HG02885 (cell line): ENCODE data around the gene SULT2A1.
"Not testable (repeated sequence)": the region's sequence is repeated elsewhere in the genome, so short reads cannot be mapped to it uniquely, and the experiment has no call there.

ENCODE experiments used
- ATAC-seq: cut with Tn5 transposase; IDR thresholded peaks from one replicate; pipeline ENCODE4 v1.9.1; 2021; ENCODE audit warnings: mild to moderate bottlenecking; ENCODE audit not compliant: unreplicated experiment, poor library complexity

SULT2A1 gene, protein sequence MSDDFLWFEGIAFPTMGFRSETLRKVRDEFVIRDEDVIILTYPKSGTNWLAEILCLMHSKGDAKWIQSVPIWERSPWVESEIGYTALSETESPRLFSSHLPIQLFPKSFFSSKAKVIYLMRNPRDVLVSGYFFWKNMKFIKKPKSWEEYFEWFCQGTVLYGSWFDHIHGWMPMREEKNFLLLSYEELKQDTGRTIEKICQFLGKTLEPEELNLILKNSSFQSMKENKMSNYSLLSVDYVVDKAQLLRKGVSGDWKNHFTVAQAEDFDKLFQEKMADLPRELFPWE

GRCh38 chr19:47886010-47886559, at the start of gene SULT2A1:
Gene SULT2A1 (minus strand): TSS chr19:47886315. CDS start chr19:47886257, 58 bp downstream.
- no peak for ATAC-seq

GRCh38 chr19:47928581-47928980, 42.5 kb upstream of the SULT2A1 start:
- not testable (repeated sequence) for ATAC-seq

GRCh38 chr19:47920107-47920506, 34.0 kb upstream of the SULT2A1 start:
- ATAC-seq = not testable (repeated sequence)

DNA sequence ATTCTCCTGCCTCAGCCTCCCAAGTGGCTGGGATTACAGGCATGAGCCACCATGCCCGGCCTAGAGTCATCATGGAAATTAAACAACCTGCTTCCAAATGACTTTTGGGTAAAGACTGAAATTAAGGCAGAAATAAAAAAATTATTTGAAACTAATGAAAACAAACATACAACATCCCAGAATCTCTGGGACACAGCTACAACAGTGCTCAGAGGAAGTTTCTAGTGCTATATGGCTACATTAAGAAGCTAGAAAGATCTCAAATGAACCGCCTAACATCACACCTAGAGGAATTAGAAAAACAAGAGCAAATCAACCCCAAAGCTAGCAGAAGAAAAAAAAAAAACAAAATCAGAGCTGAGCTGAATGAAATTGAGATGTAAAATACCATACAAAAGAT, 24.1 kb upstream of the SULT2A1 start:
- not testable (repeated sequence) for ATAC-seq

GRCh38 chr19:47909350-47909749, 23.2 kb upstream of the SULT2A1 start:
- not testable (repeated sequence) for ATAC-seq

GRCh38 chr19:47901370-47901769, 15.3 kb upstream of the SULT2A1 start:
- ATAC-seq = no peak

DNA sequence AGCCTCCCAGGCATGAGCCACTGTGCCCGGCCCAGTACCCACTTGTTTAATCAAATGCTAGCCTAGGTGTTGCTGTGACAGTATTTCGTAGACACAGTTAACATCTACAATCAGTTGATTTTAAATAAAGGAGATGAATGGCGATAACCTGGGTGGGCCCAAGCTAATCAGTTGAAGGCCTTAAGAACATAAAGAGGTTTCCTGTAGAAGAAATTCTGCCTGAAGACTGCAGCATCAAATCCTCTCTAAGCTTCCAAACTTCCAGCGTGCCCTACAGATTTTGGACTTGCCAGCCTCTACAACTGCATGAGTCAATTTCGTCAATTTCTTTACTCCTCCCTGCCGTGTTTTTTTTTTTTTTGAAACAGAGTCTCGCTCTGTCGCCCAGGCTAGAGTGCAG, 13.2 kb upstream of the SULT2A1 start:
- no peak for ATAC-seq

DNA sequence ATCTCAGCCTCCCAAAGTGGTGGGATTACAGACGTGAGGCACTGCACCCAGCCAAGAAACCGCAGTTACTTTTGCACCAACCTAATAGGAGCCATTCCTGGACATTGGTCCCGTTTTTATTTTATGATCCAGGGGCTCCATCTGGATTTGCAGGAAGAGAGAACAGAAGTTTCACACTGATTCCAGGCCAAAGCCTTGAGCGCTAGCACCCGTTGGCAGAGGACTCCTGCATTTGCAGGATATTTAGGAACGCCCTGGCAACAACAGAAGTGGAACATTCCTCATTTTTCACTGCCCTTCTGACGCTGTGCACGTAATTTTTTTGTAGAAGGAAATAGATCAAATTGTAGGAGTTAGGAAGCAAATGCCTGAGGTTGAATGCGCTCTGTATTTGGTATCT, 11.7 kb upstream of the SULT2A1 start:
- no peak for ATAC-seq

GRCh38 chr19:47896773-47897172, 10.7 kb upstream of the SULT2A1 start:
- ATAC-seq = no peak

DNA sequence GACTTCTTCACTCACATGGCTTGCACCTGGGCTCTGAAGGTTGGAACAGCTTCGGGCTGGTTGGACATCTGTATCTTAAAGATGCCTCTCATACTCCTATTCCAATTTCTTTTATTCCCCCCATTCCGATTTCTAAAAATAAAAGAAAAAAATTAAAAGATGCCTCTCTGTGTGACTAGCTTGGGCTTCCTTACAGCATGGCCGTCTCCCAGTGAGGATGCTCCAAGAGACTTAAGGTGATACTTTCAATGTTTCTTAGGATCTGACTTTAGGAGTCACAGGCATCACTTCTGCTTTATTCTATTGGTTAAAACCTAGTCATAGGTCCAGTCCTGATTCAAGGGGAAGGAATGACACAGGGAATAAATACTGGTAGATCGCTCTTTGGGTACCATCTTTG, 9.9 kb upstream of the SULT2A1 start:
- ATAC-seq = no peak

- ATAC-seq = no peak
These were observed 9.2 kb upstream of the SULT2A1 start for GRCh38 chr19:47895165-47895782.

GRCh38 chr19:47891923-47892666, 6.0 kb upstream of the SULT2A1 start:
- no peak for ATAC-seq

GRCh38 chr19:47891622-47891922, 5.5 kb upstream of the SULT2A1 start:
- ATAC-seq = no peak

DNA sequence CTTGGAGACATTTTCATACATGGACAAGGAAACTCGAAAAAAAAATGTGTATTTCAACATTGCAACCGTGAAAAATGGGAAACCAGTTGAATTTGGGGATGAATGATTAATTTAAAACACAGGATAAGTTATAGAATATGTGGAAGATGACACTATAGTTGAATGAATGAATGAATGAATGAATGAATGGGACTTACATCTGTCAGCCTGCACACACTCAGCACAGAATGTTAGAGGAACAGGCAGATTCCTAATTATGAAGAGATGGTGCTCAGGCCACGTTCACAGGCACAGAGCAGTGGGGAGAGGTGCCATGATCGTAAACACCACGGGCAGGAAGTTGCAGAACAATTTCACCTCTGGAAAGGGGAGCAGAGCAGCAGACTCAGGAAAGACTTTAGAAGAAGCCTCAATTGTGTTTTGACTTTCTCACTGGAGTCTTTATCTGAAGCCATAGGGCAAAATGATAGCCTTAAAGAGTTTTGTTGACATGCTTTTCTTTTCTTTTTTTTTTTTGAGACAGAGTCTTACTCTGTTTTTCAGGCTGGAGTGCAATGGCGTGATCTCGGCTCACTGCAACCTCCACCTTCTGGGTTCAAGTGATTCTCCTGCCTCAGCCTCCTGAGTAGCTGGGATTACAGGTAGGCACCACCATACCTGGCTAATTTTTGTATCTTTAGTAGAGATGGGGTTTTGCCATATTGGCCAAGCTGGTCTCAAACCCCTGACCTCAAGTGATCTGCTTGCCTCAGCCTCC, 4.9 kb upstream of the SULT2A1 start:
- no peak for ATAC-seq

DNA sequence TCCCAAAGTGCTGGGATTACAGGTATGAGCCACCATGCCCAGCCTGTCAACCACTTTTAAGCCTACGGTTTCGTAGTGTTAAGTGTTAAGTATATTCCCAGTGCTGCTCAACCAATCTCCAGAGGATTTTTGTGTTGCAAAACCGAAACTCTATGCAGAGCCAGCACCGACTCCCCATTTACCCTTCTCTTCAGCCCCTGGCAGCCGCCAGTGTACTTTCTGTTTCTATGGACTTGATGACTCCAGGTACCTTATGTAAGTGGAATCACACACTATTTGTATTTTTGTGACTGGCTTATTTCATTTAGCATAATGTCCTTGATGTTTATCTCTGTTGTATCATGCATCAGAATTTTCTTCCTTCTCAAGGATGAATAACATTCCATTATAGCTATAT, 1.1 kb downstream of the SULT2A1 start:
- ATAC-seq = no peak

- ATAC-seq = no peak
These were observed 3.2 kb downstream of the SULT2A1 start for GRCh38 chr19:47882890-47883289.

DNA sequence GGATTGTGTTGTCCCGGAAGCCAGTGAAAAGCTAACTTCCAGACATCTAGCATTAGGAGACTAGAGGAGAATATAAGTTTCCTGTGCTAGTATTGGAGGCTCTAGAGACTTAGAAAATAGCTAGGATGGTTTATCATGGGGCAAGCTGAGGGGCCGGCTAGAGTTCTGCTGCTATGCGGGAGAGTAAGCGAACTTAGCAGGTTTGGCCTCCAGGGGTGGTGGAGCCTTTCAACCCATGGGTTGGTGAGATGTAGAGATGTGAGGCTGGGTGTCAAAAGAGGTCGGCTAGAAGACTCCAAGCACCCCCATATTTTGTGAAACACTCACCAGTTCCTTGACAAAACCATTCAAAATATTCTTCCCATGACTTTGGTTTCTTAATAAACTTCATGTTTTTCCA, 4.4 kb downstream of the SULT2A1 start:
- ATAC-seq = no peak

DNA sequence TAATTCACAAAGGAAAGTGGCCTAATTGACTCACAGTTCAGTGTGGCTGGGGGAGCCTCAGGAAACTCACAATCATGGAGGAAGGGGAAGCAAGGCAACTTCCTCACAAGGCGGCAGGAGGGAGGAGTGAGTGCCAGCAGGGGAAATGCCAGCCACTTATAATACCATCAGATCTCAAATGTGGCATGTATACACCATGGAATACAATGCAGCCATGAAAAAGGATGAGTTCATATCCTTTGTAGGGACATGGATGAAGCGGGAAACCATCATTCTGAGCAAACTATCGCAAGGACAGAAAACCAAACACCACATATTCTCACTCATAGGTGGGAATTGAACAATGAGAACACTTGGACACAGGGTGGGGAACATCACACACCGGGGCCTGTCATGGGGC, 6.7 kb downstream of the SULT2A1 start:
- ATAC-seq = not testable (repeated sequence)

DNA sequence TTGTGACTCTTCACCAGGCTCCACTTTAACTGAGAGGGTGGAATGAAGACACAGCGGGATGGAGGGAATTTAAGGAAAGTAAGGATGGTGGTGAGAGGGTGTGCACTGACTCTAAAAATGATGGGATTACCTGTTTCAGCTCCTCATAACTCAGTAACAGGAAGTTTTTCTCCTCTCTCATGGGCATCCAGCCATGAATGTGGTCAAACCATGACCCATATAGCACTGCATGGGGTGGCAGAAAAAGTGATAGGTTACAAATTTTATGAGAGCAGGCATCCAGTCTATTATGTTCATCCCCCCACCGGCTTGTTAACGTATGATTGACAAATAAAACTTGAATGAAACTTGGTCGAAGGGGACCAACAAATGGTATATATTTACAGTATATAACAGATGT, 7.2 kb downstream of the SULT2A1 start:
- no peak for ATAC-seq

DNA sequence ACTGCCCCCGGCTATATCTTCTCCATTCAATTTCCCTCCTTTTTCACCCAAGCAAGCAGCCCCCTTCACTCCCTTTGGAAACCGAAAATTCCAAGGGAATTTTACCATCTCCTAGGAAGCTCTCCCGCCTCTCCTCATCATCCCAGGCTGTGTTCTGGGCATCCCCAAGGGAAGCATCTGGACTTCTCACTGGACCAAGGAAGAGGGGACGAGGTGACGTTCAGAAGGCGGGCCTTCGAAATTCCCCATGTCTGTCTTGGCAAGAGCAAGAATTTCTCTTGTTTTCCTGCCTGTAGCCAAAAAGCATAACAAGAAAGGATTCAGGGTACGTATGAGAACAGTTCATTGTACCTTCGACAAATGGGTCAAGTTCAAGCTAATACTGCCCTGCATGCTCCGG, 20.9 kb downstream of the SULT2A1 start:
- ATAC-seq = no peak

DNA sequence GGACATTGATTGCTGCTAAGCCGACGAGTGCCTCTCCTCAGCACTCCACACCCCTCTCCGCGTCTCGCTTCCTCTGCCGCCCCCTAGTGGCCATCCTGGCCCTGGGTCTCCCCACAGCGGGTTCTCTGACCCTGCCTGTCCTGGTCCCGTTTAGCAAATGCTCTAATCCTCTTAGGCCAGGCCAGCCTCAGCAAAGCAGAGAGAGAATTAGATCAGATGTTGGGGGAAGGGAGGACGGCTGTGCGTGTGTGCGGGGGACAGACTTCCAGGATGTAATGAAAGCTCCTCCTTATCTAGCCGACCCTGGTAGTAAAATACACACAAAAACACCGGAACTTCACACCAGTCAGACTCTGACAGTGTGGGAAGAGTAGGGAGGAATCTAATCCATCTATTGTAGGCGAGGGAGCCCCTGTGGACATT, 22.6 kb downstream of the SULT2A1 start:
- ATAC-seq = no peak
